HG02759 (cell line): ENCODE measurements around the gene SNAP47.

Source experiments
- ATAC-seq: cut with Tn5 transposase; IDR thresholded peaks from one replicate; pipeline ENCODE4 v1.9.1; 2021; ENCODE audit warnings: mild to moderate bottlenecking, moderate library complexity; ENCODE audit not compliant: unreplicated experiment

Gene SNAP47

DNA sequence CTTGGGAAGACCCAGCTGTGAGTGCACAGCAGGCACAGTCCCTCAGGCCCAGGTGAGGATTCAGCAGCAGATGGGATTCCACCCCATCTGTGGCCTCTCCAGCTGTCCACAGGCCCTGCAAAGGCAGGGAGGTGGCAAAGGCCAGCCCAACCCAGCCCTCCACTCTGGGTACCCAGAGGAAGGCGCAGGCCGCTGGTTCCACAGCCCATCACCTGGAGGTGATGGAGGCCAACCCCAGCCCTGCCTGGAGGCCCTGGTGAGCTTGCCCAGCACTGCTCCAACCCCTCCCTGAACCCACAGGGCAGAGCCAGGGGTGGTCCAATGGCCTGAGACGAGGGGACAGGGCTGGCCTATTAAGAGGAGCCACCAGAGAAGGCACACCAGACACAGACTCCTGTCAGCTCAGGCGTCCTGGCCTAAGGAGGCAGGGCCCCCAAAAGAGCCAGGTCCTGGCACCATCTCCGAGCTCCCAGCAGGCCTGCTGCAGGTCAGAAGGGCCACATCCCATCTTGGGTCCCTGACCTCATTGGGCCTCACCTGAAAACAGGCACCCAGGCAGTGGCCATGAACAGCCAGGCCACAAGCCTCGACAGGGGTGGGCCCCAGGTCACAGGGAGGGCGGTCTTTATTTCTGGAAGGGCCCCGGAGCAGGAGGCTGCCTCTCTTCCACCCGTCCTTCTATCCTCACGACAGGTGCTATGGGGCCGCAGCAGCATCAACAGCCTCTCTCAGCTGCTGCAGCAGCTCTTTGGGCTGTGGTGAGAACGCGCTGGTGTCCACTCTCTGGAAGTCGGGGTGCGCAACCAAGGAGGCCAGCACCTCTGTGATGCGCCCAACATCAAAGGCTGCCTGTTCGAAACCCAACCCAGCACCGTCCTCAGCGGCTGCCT lies 3.3 kb upstream of the SNAP47 start:
- no peak for ATAC-seq

DNA sequence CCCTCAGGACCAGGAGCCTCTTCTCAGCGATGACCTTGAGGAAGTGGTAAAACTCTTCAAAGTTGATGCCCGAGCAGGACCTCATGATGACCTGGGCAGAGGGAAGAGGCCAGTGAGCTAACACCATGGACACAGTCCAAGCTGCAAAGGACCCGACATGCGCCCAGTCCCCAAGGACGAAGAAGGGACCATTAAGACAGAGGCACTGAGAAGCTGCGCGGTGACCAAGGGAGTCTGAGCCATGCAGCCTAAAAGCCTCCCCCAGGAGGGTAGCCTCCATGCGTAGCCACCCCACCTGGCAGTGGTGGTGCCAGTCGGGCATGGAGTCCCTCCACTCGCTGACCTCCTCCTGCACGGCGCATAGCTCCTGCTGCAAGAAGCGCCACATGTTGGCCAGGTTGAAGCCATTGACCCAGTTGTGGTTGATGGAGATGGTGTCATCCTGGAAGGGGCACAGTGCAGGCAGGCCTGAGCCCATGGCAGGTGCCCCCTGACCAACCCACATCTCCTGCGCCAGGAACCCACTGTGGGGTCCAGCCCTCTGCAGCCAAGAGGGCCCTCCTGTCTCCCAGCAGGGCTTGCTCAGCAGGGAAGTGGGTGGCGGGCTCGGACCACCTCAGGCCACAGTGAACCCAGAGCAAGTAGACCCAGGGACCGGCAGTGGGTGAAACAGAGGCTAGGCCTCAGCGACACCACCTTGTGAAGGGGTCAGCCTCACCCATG lies 2.5 kb upstream of the SNAP47 start:
- no peak for ATAC-seq

DNA sequence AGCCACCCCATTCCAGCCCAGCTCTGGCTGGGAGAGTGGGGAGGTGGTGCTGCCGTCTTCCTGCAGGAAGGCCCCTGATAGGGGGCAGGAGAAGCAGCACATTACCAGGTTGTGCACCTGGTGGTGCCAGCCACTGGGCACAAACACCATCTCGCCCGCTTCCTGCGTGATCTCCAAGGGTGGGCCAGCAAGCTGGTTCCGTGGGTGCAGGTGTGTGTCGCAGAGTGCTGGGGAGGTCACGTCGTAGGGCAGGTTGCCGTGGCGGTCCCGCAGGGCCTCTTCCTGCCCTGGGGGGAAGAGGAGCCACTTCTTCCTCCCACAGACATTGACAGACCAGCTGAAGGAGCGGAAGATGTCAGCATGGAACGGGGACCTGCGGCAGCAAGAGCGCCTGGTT lies 1.9 kb upstream of the SNAP47 start:
- ATAC-seq: no peak

- no peak for ATAC-seq
Observed at GRCh38 chr1:227733751-227734545, 1.3 kb upstream of the SNAP47 start.

GRCh38 chr1:227734546-227734855 lies 734 bp upstream of the SNAP47 start:
- ATAC-seq: no peak

DNA sequence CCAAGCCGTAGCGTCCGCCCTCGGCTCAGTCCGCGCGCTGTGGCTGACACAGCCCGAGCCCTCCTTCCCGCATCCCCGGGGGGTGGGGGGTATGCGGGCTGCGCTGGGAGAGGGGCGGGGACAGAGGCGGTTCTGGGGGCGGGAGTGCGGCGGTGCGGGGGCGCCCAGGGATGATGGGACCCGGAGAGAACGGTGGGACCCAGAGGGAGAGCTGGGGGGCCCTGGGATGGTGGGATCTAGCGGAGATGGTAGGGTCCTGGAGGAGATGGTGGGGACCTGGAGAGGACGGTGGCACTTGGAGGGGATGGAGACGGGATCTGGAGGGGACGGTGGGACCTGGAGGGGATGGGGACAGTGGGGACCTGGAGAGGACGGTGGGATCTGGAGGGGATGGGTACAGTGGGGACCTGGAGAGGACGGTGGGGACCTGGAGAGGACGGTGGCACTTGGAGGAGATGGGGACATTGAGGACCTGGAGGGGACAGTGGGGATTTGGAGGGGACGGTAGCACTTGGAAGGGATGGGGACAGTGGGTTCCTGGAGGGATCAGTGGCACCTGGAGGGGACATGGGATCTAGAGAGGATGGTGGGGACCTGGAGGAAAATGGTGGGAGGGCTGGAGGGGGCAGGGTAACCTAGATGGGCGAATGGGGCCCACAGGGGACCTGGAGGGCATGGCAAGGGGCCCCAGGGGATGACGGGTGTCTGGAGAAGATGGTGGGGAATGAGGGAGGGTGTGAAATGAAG lies 477 bp downstream of the SNAP47 start:
- no peak for ATAC-seq

- ATAC-seq: no peak
Observed at GRCh38 chr1:227736814-227737432, 1.7 kb downstream of the SNAP47 start.

GRCh38 chr1:227738820-227739219 lies 3.6 kb downstream of the SNAP47 start:
- no peak for ATAC-seq

- no peak for ATAC-seq
Observed at GRCh38 chr1:227739636-227740035, 4.4 kb downstream of the SNAP47 start.

DNA sequence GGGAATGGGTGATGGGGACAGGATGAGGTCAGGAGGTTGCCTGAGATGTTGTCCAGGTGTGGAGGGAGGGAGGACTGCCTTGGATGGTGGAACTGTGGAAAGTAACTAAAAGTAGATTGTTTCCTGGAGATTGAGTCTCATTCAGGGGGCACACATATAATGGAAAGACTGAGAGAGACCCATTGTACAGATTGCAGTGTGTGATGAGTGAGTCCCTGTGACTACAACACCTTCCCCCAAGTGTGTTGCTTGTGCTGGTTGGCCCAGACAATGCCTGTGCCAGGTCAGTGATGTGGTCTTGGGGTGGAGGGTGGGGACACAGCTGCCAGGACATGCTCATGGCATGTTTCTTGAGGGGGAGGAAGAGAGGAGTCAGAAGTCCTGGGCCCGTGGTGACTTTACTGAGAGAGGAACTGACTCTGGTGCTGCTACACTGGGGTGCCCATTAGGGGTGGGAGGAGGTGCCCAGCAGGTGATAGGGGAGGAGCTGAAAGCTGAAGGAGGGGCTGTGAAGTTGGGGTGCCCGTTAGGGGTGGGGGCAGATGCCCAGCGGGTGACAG lies 5.2 kb downstream of the SNAP47 start:
- no peak for ATAC-seq

- ATAC-seq: no peak
Observed at GRCh38 chr1:227741166-227741870, 6.1 kb downstream of the SNAP47 start.

GRCh38 chr1:227742738-227743715 lies 7.8 kb downstream of the SNAP47 start:
- no peak for ATAC-seq

DNA sequence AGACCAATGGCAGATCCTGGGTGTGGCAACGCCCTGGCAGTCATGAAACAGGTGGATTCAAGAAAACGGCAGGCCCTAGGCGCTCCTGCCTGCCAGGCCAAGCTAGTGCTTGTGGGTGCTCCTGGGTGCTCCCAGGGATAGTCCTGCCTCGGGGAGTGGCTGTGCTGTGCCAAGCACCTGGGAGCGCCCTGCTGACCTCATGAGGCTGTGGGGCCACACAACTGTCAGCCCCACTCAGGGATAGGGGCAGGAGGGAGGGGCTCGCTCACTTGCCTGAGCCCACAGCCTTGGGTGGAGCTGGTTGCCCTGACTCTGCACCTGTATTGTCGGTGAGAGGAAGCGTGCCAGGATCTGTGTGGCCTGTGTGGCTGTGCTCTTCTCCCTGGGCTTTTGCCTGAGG lies 9.4 kb downstream of the SNAP47 start:
- ATAC-seq: no peak

DNA sequence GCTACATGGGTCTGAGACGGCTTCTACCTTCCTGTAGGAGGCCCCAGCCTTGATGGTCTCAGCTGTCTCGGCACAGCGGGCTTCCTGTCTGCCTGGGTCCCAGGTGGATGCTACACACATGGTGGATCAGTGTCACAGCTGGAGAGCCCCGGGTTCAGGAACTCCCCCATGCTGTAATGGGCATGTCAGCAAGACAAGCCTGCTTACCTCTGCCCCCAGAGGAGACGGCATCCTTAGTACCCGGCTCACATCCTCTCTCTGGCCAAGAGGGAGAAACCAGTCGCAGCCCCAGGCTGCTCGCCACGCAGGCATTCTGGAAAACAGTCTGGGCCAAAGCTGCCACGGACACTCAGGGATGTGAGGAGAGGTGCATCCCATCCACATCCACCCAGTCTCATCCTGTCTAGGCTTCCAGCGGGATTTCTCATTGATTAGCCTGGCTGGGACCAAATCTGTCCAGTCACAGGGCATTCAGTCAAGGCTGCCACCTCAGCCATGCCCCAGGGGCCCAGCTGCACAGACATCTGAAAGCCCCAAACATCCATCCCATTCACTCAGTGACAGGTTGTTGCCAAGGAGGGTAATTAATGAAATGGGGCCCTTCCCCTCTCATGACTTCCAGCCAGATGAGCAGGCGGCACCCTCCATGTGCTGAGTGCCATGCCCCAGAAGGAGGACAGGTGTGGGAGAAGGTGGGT lies 10.5 kb downstream of the SNAP47 start:
- ATAC-seq: no peak

DNA sequence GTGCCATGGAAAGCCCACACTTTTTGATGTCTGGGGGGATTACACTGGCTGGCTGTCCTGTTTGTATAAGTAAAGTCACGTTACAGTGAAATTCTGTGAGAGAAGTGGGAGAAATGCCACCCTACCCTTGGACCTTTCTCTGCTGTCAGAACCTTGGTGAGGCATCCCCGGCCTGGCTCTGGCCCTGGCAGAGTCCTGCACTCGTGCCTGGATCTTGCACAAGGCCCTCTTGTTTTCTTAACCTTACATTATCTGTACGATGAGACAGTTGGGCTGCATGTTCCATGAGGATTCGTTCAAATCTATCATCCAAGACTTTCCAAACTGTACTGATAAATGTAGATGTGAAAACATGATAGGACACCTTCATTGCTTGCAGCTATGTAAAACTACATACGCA lies 11.4 kb downstream of the SNAP47 start:
- ATAC-seq: no peak

DNA sequence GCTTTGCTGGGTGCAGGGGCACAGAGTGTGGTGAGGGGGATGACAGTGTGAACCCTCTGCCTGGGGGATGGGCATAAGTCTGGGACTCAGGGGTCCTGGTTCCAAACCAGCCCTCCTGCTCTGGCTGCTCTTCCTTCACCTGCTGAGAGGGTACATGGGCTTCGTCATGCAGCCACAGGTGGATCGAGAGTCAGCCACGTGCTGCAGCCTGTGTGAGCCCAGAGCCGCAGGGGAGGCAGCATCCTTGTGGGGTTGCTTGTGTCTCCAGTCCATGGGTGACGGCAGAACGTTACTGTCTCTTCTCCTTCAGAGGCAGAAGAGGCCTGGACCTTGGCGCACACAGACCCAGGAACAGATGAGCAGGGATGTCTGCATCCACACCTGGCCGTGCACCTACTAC lies 12.1 kb downstream of the SNAP47 start:
- no peak for ATAC-seq

- ATAC-seq: no peak
Observed at GRCh38 chr1:227747948-227748495, 12.8 kb downstream of the SNAP47 start.
